GM18526 (cell line): Measurements from ENCODE around the gene FNDC3B.

Experiments
- POLR2A ChIP-seq: IDR thresholded peaks from 3 replicates; pipeline ENCODE4 v1.6.1; 2011; ENCODE audit not compliant: insufficient read length; ENCODE audit errors: extremely low read depth

Gene FNDC3B

DNA sequence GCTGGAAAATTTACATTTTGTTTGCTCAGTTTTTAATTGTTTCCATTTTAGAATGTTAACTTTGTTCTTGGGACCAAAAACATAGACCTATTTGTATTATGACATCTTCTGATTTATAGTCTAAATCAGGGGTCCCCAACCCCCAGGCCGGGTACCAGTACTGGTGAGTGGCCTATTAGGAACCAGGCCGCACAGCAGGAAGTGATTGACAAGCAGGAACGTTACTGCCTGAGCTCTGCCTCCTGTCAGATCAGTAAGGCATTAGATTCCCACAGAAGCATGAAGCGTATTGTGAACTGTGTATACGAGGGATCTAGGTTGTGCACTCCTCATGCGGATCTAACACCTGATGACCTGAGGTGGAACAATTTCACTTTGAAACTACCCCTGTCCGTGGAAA, 357.0 kb downstream of the FNDC3B start:
- TF ChIP-seq POLR2A, result no peak

GRCh38 chr3:172397716-172398405, 358.5 kb downstream of the FNDC3B start:
- no peak for TF ChIP-seq POLR2A

- TF ChIP-seq POLR2A, result no peak
Observed at GRCh38 chr3:172398484-172398883, 359.1 kb downstream of the FNDC3B start.

- TF ChIP-seq POLR2A, result no peak
Observed at GRCh38 chr3:172402090-172402489, 362.7 kb downstream of the FNDC3B start.

- no peak for TF ChIP-seq POLR2A
Observed at GRCh38 chr3:172402892-172403643, 363.7 kb downstream of the FNDC3B start.

DNA sequence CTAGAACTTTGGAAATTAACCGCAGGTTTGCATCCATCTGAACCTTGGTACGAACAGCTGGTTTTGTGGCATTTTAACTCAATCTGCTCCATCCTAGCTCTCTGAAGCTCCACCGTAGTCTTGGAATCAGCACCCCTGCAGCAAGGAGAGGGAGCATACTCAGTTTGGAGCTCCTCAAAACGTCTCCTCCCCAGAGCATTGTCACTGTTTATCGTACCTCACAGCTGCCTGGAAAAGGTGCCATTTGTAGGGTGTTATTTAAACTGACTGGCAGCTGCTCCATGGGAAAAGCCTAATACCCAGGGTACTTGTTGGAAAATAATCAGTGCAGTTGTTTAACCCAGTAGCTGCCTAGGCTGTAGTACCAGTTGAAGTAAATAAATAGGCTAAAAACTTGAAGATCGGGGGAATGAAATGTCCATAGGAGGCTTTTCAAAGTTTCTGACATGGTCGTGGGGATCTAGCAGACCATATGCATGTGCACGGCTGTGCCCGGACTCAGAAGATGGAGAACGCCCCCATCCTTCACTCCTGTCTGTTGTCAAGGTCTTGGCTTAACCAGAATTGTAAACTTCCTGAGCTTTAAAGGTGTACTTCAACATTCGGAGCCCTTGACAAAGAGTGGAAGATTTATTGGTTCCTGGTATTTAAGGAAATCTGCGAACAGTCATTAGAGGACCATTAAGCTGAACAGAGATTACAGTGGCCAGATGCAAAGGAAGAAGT, 365.0 kb downstream of the FNDC3B start:
- TF ChIP-seq POLR2A, result no peak

- TF ChIP-seq POLR2A, result no peak
Observed at GRCh38 chr3:172405914-172406313, 366.5 kb downstream of the FNDC3B start.

DNA sequence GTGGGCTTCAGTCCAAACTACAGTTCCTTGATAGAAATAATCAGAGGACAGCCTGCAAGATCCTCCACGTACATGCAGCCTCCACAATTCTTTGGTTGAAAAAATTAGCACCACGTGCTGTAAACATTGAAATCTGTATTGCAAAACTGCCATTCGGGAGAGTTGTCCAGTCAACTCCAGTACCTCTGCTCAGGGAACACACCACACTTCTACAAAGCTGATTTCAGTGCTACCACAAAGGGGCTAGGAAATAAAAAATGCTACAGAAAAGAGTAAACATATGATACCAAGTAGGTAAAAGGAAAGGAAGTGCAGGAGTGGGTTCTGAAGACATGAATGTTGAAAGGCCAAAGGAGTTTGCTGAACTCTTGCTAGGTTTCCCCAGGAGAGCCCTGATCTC, 368.5 kb downstream of the FNDC3B start:
- no peak for TF ChIP-seq POLR2A

GRCh38 chr3:172410702-172411477, 371.5 kb downstream of the FNDC3B start:
- TF ChIP-seq POLR2A, result no peak

DNA sequence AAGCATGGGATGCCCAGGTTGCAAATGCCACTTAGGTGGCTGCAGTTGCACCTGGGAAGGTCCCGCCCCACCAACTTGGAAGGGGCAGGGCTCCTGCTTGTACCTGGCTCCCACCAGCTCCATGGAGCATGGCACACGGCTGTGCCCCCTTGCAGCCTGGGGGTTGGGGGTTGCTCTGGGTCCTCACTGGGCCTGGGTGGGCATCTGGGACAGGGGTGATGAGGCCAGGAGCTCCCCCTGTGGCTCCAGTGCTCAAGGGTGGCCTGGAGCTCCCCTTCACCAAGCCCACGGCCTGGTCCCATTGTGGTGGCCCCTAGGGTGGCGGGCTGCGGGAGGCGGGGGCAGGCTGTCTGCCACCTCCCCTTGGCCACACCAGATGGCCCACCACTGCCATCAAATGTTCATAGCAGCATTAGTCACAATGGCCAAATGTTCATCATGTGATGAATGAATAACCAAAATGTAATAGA, 372.1 kb downstream of the FNDC3B start:
- no peak for TF ChIP-seq POLR2A

- TF ChIP-seq POLR2A, result no peak
Observed at GRCh38 chr3:172415323-172415722, 375.9 kb downstream of the FNDC3B start.

DNA sequence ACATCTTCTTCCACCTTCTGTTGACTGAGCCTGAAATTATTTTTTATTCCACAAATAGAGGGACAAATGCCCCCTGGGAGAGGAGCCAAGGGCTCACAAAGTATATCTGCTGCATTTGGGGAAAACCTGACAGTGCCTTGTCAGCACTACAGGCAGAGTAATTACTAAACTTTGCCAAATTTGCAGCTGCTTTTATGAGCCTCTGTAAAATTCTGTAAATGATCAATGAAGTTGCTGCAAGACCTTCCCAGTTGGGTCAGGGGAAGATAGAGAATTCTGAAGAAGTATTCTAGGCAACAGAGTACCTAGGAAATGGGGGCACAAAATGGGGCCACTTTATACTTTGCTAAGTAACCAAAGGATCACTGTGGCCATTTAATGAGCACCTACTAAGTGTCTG, 398.3 kb downstream of the FNDC3B start:
- no peak for TF ChIP-seq POLR2A

DNA sequence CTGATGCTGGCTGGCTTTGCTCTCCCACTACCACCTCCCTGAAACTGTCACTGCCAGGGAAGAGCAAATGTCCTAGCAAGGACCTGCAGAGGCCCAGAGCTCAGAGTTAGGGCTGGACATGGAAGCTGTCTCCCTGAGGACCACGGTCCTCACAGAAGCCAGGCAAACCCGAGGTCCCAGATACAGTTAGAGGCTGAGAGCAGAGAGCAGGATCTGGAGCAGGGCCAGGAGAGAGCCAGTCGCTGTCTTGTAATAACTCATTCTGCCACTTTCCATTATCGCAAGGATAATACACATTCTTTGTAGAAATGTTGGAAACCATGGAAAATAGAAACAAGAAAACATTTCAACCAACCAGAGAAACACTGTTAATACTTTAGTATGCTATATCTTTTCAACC, 398.8 kb downstream of the FNDC3B start:
- TF ChIP-seq POLR2A, result no peak

GRCh38 chr3:172441581-172441980, 402.2 kb downstream of the FNDC3B start:
- TF ChIP-seq POLR2A, result no peak

- TF ChIP-seq POLR2A, result no peak
Observed at GRCh38 chr3:172442606-172443005, 403.2 kb downstream of the FNDC3B start.
